ENCODE data around the gene DIDO1. TPM values are rescaled to one million over a fixed set of nuclear protein-coding genes. Genes with fewer than 3 reads are reported as not detected.

The DIDO1 gene
- total and polyA plus RNA-seq, 2 of the 13 experiments (the other 11 are each of a cell fraction or from before 2014, with no cell fraction given): 75.0 to 75.1 TPM

DNA sequence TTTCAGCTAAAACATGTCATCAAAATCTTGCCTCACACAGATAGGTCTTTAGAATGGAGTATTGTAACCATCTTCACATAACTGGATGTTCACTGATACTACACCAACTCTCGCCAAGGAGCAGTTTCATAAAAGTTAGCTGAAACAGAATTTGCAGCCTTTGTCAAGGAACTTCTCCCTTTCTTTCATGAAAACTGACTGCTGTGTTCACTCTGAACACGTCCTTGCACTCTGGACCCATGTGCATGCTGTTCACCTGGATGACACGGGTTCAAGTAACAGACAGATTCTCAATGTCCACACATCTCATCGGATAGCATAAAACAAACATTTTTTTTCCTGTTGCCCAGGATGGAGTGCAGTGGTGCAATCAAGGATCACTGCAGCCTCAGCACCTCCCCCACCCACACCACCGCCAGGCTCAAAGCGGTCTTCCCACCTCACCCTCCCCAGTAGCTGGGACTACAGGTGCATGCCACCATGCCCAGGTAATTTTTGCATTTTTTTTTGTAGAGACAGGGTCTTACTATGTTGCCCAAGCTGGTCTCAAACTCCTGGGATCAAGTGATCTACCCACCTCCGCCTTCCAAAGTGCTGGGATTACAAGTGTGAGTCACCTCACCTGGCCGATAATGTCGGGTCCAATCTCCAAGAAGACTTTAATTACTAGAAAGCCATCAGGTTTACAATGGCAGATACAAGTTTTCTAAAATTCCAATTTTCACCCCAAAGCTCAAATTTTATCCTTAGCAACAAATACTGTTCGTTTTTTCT lies 9.4 kb downstream of the DIDO1 start (continued):
- TF ChIP-seq, protein P1, sequence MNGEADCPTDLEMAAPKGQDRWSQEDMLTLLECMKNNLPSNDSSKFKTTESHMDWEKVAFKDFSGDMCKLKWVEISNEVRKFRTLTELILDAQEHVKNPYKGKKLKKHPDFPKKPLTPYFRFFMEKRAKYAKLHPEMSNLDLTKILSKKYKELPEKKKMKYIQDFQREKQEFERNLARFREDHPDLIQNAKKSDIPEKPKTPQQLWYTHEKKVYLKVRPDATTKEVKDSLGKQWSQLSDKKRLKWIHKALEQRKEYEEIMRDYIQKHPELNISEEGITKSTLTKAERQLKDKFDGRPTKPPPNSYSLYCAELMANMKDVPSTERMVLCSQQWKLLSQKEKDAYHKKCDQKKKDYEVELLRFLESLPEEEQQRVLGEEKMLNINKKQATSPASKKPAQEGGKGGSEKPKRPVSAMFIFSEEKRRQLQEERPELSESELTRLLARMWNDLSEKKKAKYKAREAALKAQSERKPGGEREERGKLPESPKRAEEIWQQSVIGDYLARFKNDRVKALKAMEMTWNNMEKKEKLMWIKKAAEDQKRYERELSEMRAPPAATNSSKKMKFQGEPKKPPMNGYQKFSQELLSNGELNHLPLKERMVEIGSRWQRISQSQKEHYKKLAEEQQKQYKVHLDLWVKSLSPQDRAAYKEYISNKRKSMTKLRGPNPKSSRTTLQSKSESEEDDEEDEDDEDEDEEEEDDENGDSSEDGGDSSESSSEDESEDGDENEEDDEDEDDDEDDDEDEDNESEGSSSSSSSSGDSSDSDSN (CRISPR knock-in tag; IDR thresholded peaks at IDR 0.05): peak; percentile 83
- TF ChIP-seq ZNF230 (CRISPR knock-in tag; IDR thresholded peaks at IDR 0.05): 0 out of 2 replicates have a peak, but pooled peaks have one; percentile 38
- TF ChIP-seq ZNF879 (CRISPR knock-in tag; IDR thresholded peaks at IDR 0.05): no peak
- TF ChIP-seq ZNF768 (CRISPR knock-in tag; IDR thresholded peaks at IDR 0.05): no peak
- TF ChIP-seq, protein P2, sequence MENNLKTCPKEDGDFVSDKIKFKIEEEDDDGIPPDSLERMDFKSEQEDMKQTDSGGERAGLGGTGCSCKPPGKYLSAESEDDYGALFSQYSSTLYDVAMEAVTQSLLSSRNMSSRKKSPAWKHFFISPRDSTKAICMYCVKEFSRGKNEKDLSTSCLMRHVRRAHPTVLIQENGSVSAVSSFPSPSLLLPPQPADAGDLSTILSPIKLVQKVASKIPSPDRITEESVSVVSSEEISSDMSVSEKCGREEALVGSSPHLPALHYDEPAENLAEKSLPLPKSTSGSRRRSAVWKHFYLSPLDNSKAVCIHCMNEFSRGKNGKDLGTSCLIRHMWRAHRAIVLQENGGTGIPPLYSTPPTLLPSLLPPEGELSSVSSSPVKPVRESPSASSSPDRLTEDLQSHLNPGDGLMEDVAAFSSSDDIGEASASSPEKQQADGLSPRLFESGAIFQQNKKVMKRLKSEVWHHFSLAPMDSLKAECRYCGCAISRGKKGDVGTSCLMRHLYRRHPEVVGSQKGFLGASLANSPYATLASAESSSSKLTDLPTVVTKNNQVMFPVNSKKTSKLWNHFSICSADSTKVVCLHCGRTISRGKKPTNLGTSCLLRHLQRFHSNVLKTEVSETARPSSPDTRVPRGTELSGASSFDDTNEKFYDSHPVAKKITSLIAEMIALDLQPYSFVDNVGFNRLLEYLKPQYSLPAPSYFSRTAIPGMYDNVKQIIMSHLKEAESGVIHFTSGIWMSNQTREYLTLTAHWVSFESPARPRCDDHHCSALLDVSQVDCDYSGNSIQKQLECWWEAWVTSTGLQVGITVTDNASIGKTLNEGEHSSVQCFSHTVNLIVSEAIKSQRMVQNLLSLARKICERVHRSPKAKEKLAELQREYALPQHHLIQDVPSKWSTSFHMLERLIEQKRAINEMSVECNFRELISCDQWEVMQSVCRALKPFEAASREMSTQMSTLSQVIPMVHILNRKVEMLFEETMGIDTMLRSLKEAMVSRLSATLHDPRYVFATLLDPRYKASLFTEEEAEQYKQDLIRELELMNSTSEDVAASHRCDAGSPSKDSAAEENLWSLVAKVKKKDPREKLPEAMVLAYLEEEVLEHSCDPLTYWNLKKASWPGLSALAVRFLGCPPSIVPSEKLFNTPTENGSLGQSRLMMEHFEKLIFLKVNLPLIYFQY (CRISPR knock-in tag; IDR thresholded peaks at IDR 0.05; ENCODE audit: borderline replicate concordance): peak; percentile 42; the same call in 1 of the 2 replicates
- peak; percentile 77; the same call in 1 of the 2 replicates for TF ChIP-seq GATA4 (IDR thresholded peaks at IDR 0.05; ENCODE audit: borderline replicate concordance, low read depth)
- no peak for TF ChIP-seq RBFOX2 (IDR thresholded peaks at IDR 0.05; ENCODE audit: low read depth, low read length)
- peak; percentile 97 for TF ChIP-seq ZNF124 (CRISPR knock-in tag; IDR thresholded peaks at IDR 0.05)
- TF ChIP-seq NR2C2 (CRISPR knock-in tag; IDR thresholded peaks at IDR 0.05; ENCODE audit: borderline replicate concordance): peak; percentile 91
- TF ChIP-seq SKI (IDR thresholded peaks at IDR 0.05; ENCODE audit: partially characterized antibody): peak; percentile 74
- peak; percentile 98 for TF ChIP-seq CEBPG (CRISPR knock-in tag; IDR thresholded peaks at IDR 0.05)
- peak; percentile 93 for TF ChIP-seq ZNF331 (CRISPR knock-in tag; IDR thresholded peaks at IDR 0.05)
- TF ChIP-seq KAT7 (CRISPR knock-in tag; IDR thresholded peaks at IDR 0.05; ENCODE audit: borderline replicate concordance): peak; percentile 93
- TF ChIP-seq ATF7-NPFF (CRISPR knock-in tag; IDR thresholded peaks at IDR 0.05; ENCODE audit: low read depth): peak; percentile 73
- no peak for TF ChIP-seq MTF1 (CRISPR knock-in tag; IDR thresholded peaks at IDR 0.05)
- TF ChIP-seq TEAD3 (CRISPR knock-in tag; optimal IDR thresholded peaks at IDR 0.05; ENCODE audit: borderline replicate concordance): peak; percentile 96
- no peak for TF ChIP-seq JDP2 (CRISPR knock-in tag; IDR thresholded peaks at IDR 0.05; ENCODE audit: borderline replicate concordance)
- no peak for TF ChIP-seq ZNF256 (CRISPR knock-in tag; conservative IDR thresholded peaks at IDR 0.05)
- TF ChIP-seq, protein P3, sequence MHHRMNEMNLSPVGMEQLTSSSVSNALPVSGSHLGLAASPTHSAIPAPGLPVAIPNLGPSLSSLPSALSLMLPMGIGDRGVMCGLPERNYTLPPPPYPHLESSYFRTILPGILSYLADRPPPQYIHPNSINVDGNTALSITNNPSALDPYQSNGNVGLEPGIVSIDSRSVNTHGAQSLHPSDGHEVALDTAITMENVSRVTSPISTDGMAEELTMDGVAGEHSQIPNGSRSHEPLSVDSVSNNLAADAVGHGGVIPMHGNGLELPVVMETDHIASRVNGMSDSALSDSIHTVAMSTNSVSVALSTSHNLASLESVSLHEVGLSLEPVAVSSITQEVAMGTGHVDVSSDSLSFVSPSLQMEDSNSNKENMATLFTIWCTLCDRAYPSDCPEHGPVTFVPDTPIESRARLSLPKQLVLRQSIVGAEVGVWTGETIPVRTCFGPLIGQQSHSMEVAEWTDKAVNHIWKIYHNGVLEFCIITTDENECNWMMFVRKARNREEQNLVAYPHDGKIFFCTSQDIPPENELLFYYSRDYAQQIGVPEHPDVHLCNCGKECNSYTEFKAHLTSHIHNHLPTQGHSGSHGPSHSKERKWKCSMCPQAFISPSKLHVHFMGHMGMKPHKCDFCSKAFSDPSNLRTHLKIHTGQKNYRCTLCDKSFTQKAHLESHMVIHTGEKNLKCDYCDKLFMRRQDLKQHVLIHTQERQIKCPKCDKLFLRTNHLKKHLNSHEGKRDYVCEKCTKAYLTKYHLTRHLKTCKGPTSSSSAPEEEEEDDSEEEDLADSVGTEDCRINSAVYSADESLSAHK (CRISPR knock-in tag; IDR thresholded peaks at IDR 0.05; ENCODE audit: borderline replicate concordance): no peak
- TF ChIP-seq RFX1 (IDR thresholded peaks at IDR 0.05): no peak
- no peak for TF ChIP-seq MAF1 (CRISPR knock-in tag; IDR thresholded peaks at IDR 0.05; ENCODE audit: borderline replicate concordance)
- TF ChIP-seq SATB2 (CRISPR knock-in tag; IDR thresholded peaks at IDR 0.05): peak; percentile 82; the same call in 1 of the 2 replicates
- peak; percentile 100 for TF ChIP-seq SALL1 (CRISPR knock-in tag; IDR thresholded peaks at IDR 0.05)
- TF ChIP-seq MIXL1 (CRISPR knock-in tag; IDR thresholded peaks at IDR 0.05): peak; percentile 98

Measured in HepG2 (cell line).